IgD-negative memory B cell (primary cell): ENCODE results near the gene UTS2R. TPM values are rescaled to one million over a fixed set of nuclear protein-coding genes. Genes with fewer than 3 reads are reported as not detected.

Experiments
- H3K27ac Mint-ChIP-seq, 3 donors: one replicate each; pipeline ENCODE4 v1.8.0; 2020 to 2022; ENCODE audit warnings: mild to moderate bottlenecking in 3 of 3, mixed read lengths in 3 of 3, moderate library complexity in 1 of 3
- H3K27me3 Mint-ChIP-seq: one replicate; pipeline ENCODE4 v1.8.0; 2021; ENCODE audit warnings: mixed read lengths
- H3K36me3 Mint-ChIP-seq: one replicate; pipeline ENCODE4 v1.8.0; 2020; ENCODE audit warnings: mild to moderate bottlenecking, mixed read lengths
- H3K4me1 Mint-ChIP-seq, 3 donors: one replicate each; pipeline ENCODE4 v1.8.0; 2020 to 2022; ENCODE audit warnings: mixed read lengths in 3 of 3, mild to moderate bottlenecking in 1 of 3
- H3K4me3 Mint-ChIP-seq, 4 donors: one replicate each; pipeline ENCODE4 v1.8.0; 2020 to 2022; ENCODE audit warnings: mild to moderate bottlenecking in 4 of 4, mixed read lengths in 4 of 4, moderate library complexity in 3 of 4
- H3K9me3 Mint-ChIP-seq, 3 donors: one replicate each; pipeline ENCODE4 v1.8.0; 2020 to 2021; ENCODE audit warnings: mixed read lengths in 3 of 3, mild to moderate bottlenecking in 1 of 3
- polyA plus RNA-seq: library from polyadenylated mRNA; unstranded; fragments of 300-500 nt; fragmentation: Illumina TruSeq; gene quantifications from one replicate; pipeline ENCODE4 v1.2.3, GENCODE V29; 2021

UTS2R gene
- polyA plus RNA-seq, 1 donor from 2014 or later = not detected

GRCh38 chr17:82396601-82397435 is 25.3 kb downstream of the UTS2R start:
- Mint-ChIP-seq H3K27ac (no peak overlapping the region), H3K9me3 (no peaks in the 10 kb centered on the region), H3K27me3 (peaks cover 2% of the 10 kb centered on the region), H3K4me1 (peaks cover 5 to 9% (median 8%) of the 10 kb centered on the region in 3 donors), H3K36me3 (peaks cover 8% of the 10 kb centered on the region), H3K4me3 (no peak overlapping the region)

GRCh38 chr17:82397449-82398335 is 26.1 kb downstream of the UTS2R start:
- H3K36me3 Mint-ChIP-seq = peaks cover 8% of the 10 kb centered on the region
- H3K27me3 Mint-ChIP-seq = peaks cover 2% of the 10 kb centered on the region
- no peak overlapping the region for H3K4me3 Mint-ChIP-seq
- H3K4me1 Mint-ChIP-seq = peaks cover 5 to 10% (median 8%) of the 10 kb centered on the region in 3 donors
- H3K27ac Mint-ChIP-seq = no peak overlapping the region
- no peaks in the 10 kb centered on the region for H3K9me3 Mint-ChIP-seq

GRCh38 chr17:82399041-82399441 is 27.5 kb downstream of the UTS2R start:
- peaks cover 5% of the 10 kb centered on the region for H3K36me3 Mint-ChIP-seq
- peaks cover 5 to 12% (median 8%) of the 10 kb centered on the region in 3 donors for H3K4me1 Mint-ChIP-seq
- H3K9me3 Mint-ChIP-seq = no peaks in the 10 kb centered on the region
- no peak overlapping the region for H3K27ac Mint-ChIP-seq
- peak overlapping the region in 1 of 4 donors; percentile 60 for H3K4me3 Mint-ChIP-seq
- peaks cover 2% of the 10 kb centered on the region for H3K27me3 Mint-ChIP-seq

GRCh38 chr17:82399601-82400101 is 28.1 kb downstream of the UTS2R start:
- H3K4me3 Mint-ChIP-seq = peak overlapping the region in 1 of 4 donors; percentile 21
- H3K27me3 Mint-ChIP-seq = peaks cover 2% of the 10 kb centered on the region
- H3K36me3 Mint-ChIP-seq = peaks cover 2% of the 10 kb centered on the region
- H3K4me1 Mint-ChIP-seq = peaks cover 5 to 12% (median 8%) of the 10 kb centered on the region in 3 donors
- no peak overlapping the region for H3K27ac Mint-ChIP-seq
- H3K9me3 Mint-ChIP-seq = no peaks in the 10 kb centered on the region

GRCh38 chr17:82400206-82400605 is 28.6 kb downstream of the UTS2R start:
- peaks cover 2% of the 10 kb centered on the region for H3K27me3 Mint-ChIP-seq
- H3K27ac Mint-ChIP-seq = no peak overlapping the region
- no peaks in the 10 kb centered on the region for H3K9me3 Mint-ChIP-seq
- H3K4me3 Mint-ChIP-seq = peak overlapping the region in 1 of 4 donors; percentile 95
- peaks cover 3% of the 10 kb centered on the region for H3K36me3 Mint-ChIP-seq
- peaks cover 5 to 10% (median 8%) of the 10 kb centered on the region in 3 donors for H3K4me1 Mint-ChIP-seq

GRCh38 chr17:82400830-82401229 is 29.3 kb downstream of the UTS2R start:
- H3K4me1 Mint-ChIP-seq = peaks cover 5 to 9% (median 8%) of the 10 kb centered on the region in 3 donors
- H3K4me3 Mint-ChIP-seq = peak overlapping the region; percentile 28 to 95 (median 80)
- peaks cover 2% of the 10 kb centered on the region for H3K27me3 Mint-ChIP-seq
- H3K36me3 Mint-ChIP-seq = peaks cover 4% of the 10 kb centered on the region
- no peaks in the 10 kb centered on the region for H3K9me3 Mint-ChIP-seq
- H3K27ac Mint-ChIP-seq = peak overlapping the region; percentile 7 to 50 (median 34)

GRCh38 chr17:82402865-82403264 is 31.3 kb downstream of the UTS2R start:
- no peak overlapping the region for H3K27ac Mint-ChIP-seq
- no peak overlapping the region for H3K4me3 Mint-ChIP-seq
- H3K9me3 Mint-ChIP-seq = no peaks in the 10 kb centered on the region
- H3K36me3 Mint-ChIP-seq = peaks cover 4% of the 10 kb centered on the region
- H3K4me1 Mint-ChIP-seq = peaks cover 5 to 9% (median 6%) of the 10 kb centered on the region in 3 donors
- H3K27me3 Mint-ChIP-seq = peaks cover 2% of the 10 kb centered on the region

- H3K9me3 Mint-ChIP-seq = no peaks in the 10 kb centered on the region
- H3K4me3 Mint-ChIP-seq = no peak overlapping the region
- peaks cover 2% of the 10 kb centered on the region for H3K27me3 Mint-ChIP-seq
- peak overlapping the region in 1 of 3 donors; percentile 67 for H3K27ac Mint-ChIP-seq
- H3K36me3 Mint-ChIP-seq = peaks cover 4% of the 10 kb centered on the region
- peaks cover 5 to 9% (median 7%) of the 10 kb centered on the region in 3 donors for H3K4me1 Mint-ChIP-seq
Measured at GRCh38 chr17:82403662-82404660, 32.4 kb downstream of the UTS2R start.

GRCh38 chr17:82405051-82405450 is 33.5 kb downstream of the UTS2R start:
- Mint-ChIP-seq H3K4me3 (peak overlapping the region in 1 of 4 donors; percentile 39), H3K4me1 (peaks cover 5 to 9% (median 7%) of the 10 kb centered on the region in 3 donors), H3K27ac (no peak overlapping the region), H3K36me3 (peaks cover 4% of the 10 kb centered on the region), H3K27me3 (peaks cover 2% of the 10 kb centered on the region), H3K9me3 (no peaks in the 10 kb centered on the region)

- Mint-ChIP-seq H3K27me3 (no peaks in the 10 kb centered on the region), H3K36me3 (peaks cover 2% of the 10 kb centered on the region), H3K27ac (no peak overlapping the region), H3K4me1 (peaks cover 0 to 4% (median 4%) of the 10 kb centered on the region in 3 donors), H3K9me3 (no peaks in the 10 kb centered on the region), H3K4me3 (no peak overlapping the region)
Measured at GRCh38 chr17:82406131-82406671, 34.6 kb downstream of the UTS2R start.

GRCh38 chr17:82407255-82407654 is 35.7 kb downstream of the UTS2R start:
- peaks cover 0 to 2% (median 1%) of the 10 kb centered on the region in 3 donors for H3K4me1 Mint-ChIP-seq
- no peaks in the 10 kb centered on the region for H3K9me3 Mint-ChIP-seq
- peak overlapping the region in 2 of 4 donors; percentile 15 to 74 for H3K4me3 Mint-ChIP-seq
- H3K27me3 Mint-ChIP-seq = no peaks in the 10 kb centered on the region
- peaks cover 2% of the 10 kb centered on the region for H3K36me3 Mint-ChIP-seq
- H3K27ac Mint-ChIP-seq = no peak overlapping the region

GRCh38 chr17:82408288-82408937 is 36.8 kb downstream of the UTS2R start:
- peaks cover 0 to 4% (median 1%) of the 10 kb centered on the region in 3 donors for H3K4me1 Mint-ChIP-seq
- peaks cover 2% of the 10 kb centered on the region for H3K36me3 Mint-ChIP-seq
- H3K4me3 Mint-ChIP-seq = peak overlapping the region in 2 of 4 donors; percentile 32 to 41
- no peaks in the 10 kb centered on the region for H3K9me3 Mint-ChIP-seq
- H3K27ac Mint-ChIP-seq = no peak overlapping the region
- H3K27me3 Mint-ChIP-seq = no peaks in the 10 kb centered on the region

GRCh38 chr17:82408938-82409318 is 37.4 kb downstream of the UTS2R start:
- Mint-ChIP-seq H3K27me3 (no peaks in the 10 kb centered on the region), H3K27ac (peak overlapping the region in 1 of 3 donors; percentile 21), H3K9me3 (no peaks in the 10 kb centered on the region), H3K36me3 (peaks cover 2% of the 10 kb centered on the region), H3K4me3 (peak overlapping the region in 1 of 4 donors; percentile 32), H3K4me1 (peaks cover 0 to 4% (median 1%) of the 10 kb centered on the region in 3 donors)
